ENCODE results near the gene TBC1D17.

- no peak for TF ChIP-seq CTCF (IDR thresholded peaks at IDR 0.05)
- TF ChIP-seq POLR2A (IDR thresholded peaks at IDR 0.05): no peak
Measured at GRCh38 chr19:49913720-49914119, 36.2 kb downstream of the TBC1D17 start.

Measured in breast epithelium (tissue), 3 donors.